Stimulated activated CD4-positive, alpha-beta T cell treated with anti-CD3 and anti-CD28 coated beads, Interleukin-4, amount 100 ng/mL, for 48 hours (primary cell): ENCODE results near the gene VPS26A.

ENCODE experiments used
- DNase-seq, 2 donors: peaks; one replicate each; pipeline ENCODE4 v3.0.0-alpha.2; 2020; ENCODE audit warnings: low read depth in 2 of 2

Gene VPS26A

DNA sequence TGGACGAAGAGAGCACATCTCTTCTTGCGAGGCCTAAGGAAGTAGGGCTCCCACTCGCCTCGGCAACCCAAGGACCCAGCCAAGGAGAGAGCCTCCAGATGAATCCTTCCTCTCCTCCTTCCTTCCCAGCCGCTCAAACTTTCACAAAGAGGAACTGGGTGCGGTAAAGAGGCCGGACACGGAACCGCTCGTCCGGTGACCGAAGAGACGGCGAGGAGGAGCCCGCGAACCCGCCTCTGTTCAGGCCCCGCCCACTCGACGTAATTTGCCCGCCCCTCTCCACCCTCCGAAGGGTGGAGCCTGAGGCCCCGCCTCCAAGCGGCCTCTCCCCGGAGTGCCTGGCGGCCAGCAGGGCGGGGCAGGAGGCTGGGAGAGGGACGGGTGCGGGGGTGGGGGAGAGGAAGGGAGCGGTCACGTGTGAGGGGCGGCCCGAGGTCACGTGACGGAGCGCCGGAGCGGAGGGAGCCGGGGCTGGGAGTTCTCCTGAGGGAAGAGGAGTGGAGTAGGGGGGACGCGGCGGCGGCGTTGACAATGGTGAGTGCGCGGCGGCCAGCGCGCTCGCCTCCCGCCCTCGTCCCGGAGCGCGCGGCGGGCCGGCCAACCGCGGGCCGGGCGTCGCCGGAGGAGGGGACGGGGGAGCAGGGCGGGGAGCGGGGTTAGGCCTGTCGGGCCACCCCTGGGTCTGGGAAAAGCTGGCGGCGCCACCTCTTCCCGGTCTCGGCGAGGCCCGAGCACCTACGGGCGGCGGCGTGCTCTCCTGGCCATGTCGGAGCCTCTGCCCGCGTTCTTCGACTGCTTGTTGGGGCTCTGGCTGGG is at the start of gene VPS26A:
VPS26A (plus strand) TSS at position 432 of the 816 bp plus-strand sequence; CDS start at position 532, 100 bp downstream.
- peak; percentile 100 for DNase-seq

DNA sequence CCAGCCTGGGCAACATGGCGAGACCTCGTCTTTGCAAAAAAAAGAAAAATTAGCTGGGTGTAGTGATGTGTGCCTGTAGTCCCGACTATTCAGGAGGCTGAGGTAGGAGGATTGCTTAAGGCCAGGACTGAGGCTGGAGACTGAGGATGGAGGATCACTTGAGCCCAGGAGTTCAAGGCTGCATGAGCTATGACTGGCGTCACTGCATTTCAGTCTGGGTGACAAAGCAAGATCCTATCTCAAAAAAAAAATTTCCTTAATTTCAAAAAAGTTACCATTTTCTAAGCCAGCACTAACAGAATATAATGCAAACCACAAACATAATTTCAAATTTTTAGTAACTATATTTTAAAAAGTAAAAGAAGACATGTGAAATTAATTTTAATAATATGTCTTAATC is 49.4 kb upstream of the VPS26A start:
- no peak for DNase-seq

DNA sequence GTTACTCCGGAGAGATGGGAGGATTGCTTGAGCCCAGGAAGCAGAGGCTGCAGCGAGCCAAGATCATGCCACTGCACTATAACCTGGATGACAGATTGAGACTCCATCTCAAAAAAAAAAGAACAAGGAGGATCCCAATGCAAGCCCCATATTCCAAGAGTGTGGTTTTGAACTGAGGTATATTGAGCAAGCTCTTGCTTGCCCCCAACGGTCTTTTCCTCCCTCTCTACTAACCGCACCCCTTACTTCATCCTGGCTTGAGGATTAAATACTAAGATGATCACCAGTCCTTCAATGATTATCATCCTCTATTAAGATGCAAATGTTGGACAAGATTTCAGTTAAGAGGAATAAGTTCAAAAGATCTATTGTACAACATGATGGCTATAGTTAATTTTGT is 48.5 kb upstream of the VPS26A start:
- no peak for DNase-seq

DNA sequence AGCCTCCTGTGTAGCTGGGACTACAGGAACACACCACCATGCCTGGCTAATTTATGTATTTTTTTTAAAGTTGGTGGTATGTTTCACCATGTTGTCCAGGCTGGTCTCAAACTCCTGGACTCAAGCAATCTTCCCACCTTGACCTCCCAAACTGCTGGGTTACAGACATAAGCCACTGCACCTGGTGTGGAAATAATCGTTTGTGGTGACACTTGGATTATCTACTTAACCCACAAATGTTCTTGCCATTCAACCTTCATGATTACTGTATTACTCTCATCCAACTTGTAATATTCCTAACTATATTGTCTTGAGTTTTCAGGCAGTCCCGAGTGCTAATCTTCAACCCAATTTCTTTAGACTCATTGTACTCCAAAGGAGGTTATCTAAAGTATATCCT is 45.7 kb upstream of the VPS26A start:
- DNase-seq = no peak

DNA sequence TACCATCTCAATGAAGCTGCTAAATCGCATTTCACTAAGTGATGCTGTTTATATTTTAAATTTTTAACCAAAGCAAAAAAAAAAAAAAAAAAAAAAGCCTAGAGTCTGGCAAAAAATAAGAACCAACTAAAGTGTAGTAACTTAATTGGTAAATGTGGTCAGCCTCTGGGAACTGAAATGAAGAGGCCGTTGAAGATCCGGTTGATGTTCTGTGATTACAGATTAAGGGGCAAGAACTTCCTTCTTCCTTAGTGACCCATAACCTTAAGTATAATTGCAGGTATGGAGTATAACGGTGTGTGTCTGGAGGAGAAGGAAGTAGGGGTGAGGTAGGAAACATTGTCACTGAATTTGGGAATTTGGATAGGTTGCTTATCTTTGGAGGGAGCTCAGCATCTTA is 43.8 kb upstream of the VPS26A start:
- no peak for DNase-seq

DNA sequence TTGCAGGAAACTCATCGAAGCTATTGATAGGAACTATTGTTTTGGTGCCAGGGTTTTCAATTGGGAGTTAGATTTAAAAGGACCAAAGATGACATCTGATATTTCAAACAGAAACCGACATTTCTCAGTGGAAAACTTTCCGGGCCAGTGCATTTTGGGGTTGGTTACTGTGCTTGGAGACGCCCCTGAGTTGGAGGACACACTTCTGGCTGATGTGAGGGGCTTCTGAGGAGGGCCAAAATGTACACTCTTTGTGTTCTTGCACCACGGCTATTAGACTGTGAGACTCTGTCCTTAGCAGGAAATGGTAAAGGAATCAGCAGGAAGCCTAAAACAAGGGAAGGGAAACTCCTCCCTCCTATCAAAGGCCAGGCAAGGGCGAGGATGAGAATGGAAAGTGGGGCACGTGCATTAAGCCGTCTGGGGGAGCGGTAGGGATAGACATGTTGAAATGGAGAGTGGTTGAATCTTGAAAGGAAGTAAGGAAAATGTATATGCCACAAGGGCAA is 37.9 kb upstream of the VPS26A start:
- no peak for DNase-seq

DNA sequence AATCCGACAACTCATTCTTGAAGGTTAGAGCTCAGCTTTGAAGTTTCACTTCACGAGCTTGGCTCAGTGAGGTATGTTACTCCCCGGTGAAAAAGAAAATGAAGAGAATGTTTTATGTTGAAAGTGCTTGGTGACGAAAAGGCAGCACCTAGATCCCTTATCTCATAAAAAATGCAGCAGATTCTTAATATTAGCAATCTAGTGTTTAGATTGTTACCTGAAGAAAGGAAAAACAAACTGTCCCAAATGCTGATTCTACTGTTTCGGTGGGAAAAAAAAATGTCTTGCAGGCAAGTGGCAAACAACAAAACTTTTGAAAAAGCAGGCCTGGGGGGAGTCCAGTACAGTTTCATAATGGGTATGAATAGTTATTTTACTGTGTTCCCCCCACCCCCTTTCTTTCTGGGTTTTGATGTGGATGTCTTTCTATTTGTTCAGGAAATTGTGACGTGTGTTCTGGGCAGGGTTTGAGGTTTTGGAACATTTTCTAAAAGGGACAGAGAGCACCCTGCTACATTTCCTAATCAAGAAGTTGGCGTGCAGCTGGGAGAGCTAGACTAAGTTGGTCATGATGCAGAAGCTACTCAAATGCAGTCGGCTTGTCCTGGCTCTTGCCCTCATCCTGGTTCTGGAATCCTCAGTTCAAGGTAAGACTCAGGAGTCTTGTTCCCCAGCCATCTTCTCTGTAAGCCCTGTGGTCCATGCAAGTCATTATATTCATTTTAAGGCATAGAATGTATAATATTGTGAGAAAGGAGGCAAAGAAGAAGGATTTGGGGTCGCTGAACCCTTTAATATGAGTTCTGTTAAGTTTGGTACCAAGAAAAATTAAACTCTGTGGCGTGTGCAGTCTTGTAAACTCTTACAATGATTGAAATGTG is 36.1 kb upstream of the VPS26A start, which contains the start of gene SRGN:
SRGN (plus strand) TSS at position 514 of the 881 bp plus-strand sequence; CDS start at position 569, 55 bp downstream.
- DNase-seq = peak; percentile 52 to 68

DNA sequence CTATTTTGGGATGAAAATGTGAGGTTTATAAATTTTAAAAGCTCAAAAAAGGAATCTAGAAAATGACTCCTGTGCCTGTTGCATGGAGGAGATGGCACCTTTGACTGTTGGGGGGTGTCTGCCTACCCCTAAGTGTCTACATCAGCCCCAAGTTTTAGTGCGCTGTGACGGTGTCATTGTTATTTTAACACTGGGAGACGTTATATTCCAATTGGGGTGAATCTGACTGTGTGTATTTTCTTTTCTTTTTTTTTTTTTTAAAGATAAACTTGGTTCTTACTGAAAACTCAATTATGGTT is 35.6 kb upstream of the VPS26A start:
- DNase-seq = no peak

DNA sequence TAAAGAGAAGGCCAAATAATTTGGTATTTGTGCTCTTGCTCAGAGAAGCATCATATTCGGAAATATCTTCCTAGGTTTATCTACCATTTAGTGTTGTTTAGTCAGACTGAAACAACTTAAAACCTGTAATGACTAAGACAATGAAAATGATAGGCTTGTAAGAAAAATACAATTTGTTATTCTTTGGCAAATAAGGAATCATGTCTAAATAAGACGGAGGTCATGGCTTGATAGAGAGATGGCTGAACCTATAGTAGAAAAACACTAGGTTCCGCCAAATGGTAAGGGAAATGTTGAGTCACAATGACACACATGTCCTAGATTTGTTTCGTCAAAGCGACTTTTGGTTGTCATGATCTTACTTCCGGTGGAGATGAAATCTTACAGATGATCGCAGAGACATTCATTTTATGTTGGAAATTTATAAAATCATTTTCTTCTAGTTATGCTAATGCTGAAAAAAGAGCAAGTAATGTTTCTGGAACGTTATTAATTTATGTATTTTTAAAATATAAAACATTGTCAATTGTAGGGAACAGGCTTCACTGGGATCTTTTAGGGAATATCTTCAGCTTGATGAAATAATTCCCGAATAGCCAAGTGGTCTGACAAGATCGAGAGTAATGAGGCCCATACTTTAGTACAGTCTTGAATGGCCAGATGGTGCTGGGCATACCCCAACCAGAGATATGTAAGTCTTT is 35.0 kb upstream of the VPS26A start:
- DNase-seq = no peak

DNA sequence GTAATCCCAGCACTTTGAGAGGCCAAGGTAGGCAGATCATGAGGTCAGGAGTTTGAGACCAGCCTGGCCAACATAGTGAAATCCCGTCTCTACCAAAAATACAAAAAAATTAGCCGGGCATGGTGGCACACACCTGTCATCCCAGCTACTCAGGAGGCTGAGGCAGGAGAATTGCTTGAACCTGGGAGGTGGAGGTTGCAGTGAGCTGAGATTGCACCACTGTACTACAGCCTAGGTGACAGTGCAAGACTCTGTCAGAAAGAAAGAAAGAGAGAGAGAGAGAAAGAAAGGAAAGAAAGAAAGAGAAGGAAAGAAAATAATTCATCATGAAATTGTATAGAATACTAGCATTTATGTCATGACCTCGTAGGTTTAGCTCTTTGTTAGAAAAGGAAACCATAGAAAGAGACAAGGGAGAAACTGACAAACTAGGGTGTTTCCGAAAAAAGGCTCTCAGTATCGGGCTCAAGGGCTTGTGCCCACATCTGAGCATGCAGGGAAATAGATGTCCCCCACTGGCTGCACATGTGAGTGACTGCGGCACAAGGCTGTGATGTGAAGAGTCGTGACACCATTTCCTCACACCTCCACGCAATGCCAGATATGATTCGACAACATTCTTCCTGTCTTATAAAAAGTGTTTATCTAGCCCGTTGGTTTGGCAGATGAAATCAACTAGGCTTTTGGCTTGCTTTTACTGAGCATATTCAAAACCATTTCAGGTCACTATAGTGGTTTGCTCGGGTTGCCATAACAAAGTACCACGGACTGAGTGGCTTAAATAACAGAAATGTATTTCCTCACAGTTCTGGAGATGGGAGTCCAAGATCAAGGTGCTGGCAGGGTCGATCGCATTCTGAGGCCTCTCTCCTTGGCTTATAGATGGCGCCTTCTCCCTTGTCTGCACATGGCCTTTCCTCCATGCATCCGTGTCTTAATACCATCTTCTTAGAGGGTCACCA is 34.1 kb upstream of the VPS26A start:
- DNase-seq = peak; percentile 59 to 75

GRCh38 chr10:69090685-69091084 is 33.3 kb upstream of the VPS26A start:
- no peak for DNase-seq

DNA sequence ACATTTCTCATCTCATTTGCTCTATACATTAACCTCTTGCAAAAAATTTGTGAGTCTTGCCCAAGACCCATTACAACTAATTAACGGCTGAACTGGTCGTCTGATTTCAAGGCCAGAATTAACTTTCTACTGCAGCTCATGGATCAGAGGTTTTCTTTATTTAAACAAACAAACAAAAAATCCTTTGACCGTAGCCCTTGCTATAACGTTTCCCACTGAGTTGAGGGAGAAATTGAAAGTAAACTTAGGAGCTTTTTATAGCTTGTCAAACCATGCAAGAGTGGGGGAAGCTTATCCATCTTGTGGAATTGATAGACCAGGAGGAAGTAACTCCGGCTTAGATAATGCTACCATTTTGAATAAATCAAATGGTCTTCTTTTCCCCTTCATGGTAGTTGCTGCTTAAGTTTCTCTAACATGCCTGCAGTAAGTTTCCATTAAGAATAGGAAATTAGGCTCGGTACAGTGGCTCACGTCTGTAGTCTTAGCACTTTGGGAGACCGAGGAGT is 32.8 kb upstream of the VPS26A start:
- no peak for DNase-seq

DNA sequence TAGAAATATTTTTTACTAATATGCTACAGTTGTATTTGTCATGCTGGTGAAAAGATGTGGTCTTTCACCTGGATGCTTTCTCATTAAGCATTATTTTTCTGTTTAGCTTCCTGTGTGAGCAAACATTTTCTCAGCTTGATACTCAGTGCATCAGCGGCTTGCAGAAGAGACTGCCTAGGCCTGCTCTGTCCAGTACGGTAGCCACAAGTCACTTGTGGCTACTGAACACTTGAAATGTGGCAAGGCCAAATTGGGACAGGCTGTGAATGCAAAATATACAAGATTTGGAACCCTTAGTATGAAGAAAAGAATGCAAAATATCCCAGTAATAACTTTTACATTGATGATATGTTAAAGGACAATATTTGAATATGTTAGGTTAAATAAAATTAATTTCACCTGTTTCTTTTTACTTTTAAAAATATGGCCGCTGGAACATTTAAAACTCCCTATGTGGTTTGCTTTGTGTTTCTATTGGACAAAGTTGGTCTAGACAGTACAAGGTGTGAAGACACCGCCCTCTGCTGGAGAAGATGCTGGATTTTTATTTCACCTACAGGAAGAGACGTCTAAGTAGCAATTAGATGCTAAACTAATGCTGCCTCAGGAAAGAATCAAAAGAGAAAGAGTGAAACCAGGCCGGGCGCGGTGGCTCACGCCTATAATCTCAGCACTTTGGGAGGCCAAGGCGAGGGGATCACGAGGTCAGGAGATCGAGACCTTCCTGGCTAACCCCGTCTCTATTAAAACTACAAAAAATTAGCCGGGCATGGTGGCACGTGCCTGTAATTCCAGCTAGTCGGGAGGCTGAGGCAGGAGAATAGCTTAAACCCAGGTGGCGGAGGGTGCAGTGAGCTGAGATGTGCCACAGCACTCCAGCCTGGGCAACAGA is 30.8 kb upstream of the VPS26A start:
- peak; percentile 70 to 73 for DNase-seq

GRCh38 chr10:69093933-69094332 is 30.0 kb upstream of the VPS26A start:
- no peak for DNase-seq

GRCh38 chr10:69096045-69096444 is 27.9 kb upstream of the VPS26A start:
- DNase-seq = no peak

- DNase-seq = no peak
Observed at GRCh38 chr10:69097729-69098128, 26.2 kb upstream of the VPS26A start.

DNA sequence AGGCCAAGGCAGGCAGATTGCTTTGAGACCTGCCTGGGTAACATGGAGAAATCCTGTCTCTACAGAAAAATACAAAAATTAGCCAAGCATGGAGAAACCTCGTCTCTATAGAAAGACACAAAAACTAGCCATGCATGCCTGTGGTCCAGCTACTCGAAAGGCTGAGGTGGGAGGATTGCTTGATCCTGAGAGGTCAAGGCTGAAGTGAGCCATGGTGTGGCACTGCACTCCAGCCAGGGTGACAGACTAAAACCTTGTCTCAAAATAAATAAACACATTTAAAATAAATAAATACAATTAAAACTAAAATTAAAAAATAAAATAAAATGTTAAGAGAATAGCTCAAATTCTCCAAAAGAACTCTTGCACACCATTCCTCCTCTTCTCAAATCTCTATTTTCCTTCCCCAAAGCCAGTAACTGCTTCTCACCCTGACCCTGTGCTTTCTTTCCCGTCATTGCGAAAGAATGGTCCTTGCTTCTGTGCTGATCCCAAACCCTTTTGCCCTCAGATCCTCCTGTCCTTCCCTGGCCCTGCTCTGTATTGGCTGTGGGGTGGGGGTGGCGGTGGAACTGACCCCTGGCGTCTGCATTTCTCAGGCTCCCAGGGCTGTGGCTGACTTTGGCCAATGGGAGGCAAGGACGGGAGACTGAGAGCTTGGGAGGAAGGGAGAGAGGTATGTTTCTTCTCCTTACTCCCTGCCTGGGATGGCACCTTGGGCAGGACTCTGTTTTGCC is 23.7 kb upstream of the VPS26A start:
- no peak for DNase-seq

DNA sequence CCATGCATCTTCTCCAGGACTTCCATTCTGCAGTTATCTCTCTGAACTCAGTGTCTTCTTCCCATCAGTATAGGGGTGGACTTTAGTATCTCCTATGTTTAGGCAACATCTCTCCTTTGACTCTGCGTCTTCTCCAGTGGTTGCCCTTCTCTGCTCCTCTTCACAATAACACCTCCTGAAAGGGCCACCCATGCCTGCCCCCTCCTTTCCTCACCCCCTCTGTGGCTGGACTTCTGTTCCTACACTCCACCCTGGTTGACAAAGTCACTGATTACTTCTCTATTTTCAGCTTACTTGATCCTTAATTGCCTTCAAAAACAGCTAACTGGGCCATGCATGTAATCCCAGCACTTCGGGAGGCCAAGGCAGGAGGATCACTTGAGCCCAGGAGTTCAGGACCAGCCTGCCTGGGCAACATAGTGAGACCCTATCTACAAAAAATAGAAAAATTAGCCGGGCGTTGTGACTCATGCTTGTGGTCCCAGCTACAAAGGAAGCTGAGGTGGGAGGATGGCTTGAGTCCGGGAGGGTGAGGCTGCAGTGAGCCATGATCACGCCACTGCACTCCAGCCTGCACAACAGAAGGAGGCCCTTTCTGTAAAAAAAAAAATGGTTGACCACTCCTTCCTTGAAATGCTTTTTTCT is 22.4 kb upstream of the VPS26A start:
- DNase-seq = no peak
